Panc1 (cell line): ENCODE results near the gene MXRA5. TPM values are rescaled to one million over a fixed set of nuclear protein-coding genes. Genes with fewer than 3 reads are reported as not detected.
"Not testable (repeated sequence)": the region's sequence is repeated elsewhere in the genome, so short reads cannot be mapped to it uniquely, and the experiment has no call there.

Experiments
- ATAC-seq: fragments of 200-7000 bp; cut with Tn5 transposase; 2 replicates; pipeline ENCODE4 v1.9.1; 2020; ENCODE audit warnings: mild to moderate bottlenecking, moderate library complexity
- BruUV-seq: library from RNA; stranded (reverse); fragments of 400-500 nt; replicated peaks from 2 replicates; lab custom pipeline; 2021; lab: Mats Ljungman, UMichigan
- CTCF ChIA-PET: fragments of 300-600 bp; sonication (Branson Sonifier 250); formaldehyde crosslinking; loops from one replicate; lab custom pipeline; 2022; ENCODE audit warnings: antibody characterized with exemption; lab: Charles Lee
- POLR2A ChIA-PET: fragments of 300-600 bp; sonication (Branson Sonifier 250); formaldehyde crosslinking; loops from one replicate; lab custom pipeline; 2022; ENCODE audit warnings: antibody characterized with exemption; lab: Charles Lee
- DNase-seq: peaks from one replicate; pipeline ENCODE4 v3.0.0-alpha.2; 2010; ENCODE audit warnings: low read depth, low spot score
- H3K27ac ChIP-seq: 2 replicates; pipeline ENCODE4 v1.5.1; 2011; ENCODE audit warnings: mild to moderate bottlenecking, low read length, inconsistent platforms
- H3K27me3 ChIP-seq: fragments of 200-500 bp; sonication (Bioruptor generic); 2 replicates; pipeline ENCODE4 v1.6.0; 2014; ENCODE audit warnings: low read length, inconsistent platforms; ENCODE audit not compliant: control insufficient read depth, insufficient read depth
- H3K36me3 ChIP-seq: fragments of 200-500 bp; sonication (Bioruptor generic); 2 replicates; pipeline ENCODE4 v1.5.1; 2014; ENCODE audit warnings: inconsistent platforms, mild to moderate bottlenecking, low read length, moderate library complexity; ENCODE audit not compliant: control insufficient read depth, insufficient read depth
- H3K4me1 ChIP-seq: 2 replicates; pipeline ENCODE4 v1.5.1; 2011; ENCODE audit warnings: inconsistent platforms, mild to moderate bottlenecking, low read length, moderate library complexity; ENCODE audit not compliant: control insufficient read depth, insufficient read depth
- H3K4me3 ChIP-seq, 2 experiments: 2 replicates each; pipeline ENCODE4 v1.5.1; 2011 to 2012; ENCODE audit warnings: low read depth in 2 of 2, low read length in 2 of 2, mild to moderate bottlenecking in 2 of 2, inconsistent platforms in 1 of 2, moderate library complexity in 1 of 2
- H3K9me3 ChIP-seq: fragments of 200-500 bp; sonication (Bioruptor generic); 2 replicates; pipeline ENCODE4 v1.5.1; 2014; ENCODE audit warnings: low read depth, mild to moderate bottlenecking, inconsistent platforms, low read length, moderate library complexity; ENCODE audit not compliant: control insufficient read depth, insufficient read depth
- POLR2AphosphoS5 ChIP-seq: IDR thresholded peaks from 2 replicates; pipeline ENCODE4 v1.6.1; 2012; ENCODE audit warnings: mild to moderate bottlenecking, low read depth, low read length, moderate library complexity
- SIN3A ChIP-seq: IDR thresholded peaks from 2 replicates; pipeline ENCODE4 v1.6.1; 2012; ENCODE audit warnings: low read depth, mild to moderate bottlenecking, low read length, moderate library complexity, borderline replicate concordance; ENCODE audit not compliant: insufficient read depth
- TCF7L2 ChIP-seq: IDR thresholded peaks from 2 replicates; pipeline ENCODE4 v1.6.1; 2011; ENCODE audit warnings: mild to moderate bottlenecking, low read depth, low read length, inconsistent platforms
- in situ Hi-C: cut with HindIII; loops from 2 replicates; pipeline ENCODE4 v1.10.0; 2016; ENCODE audit warnings: low sequenced_read_pairs, low pct_unique_long_range_greater_than_20kb
- intact Hi-C: fragments of 100-400 bp; cut with micrococcal nuclease; formaldehyde crosslinking; loops from one replicate; pipeline ENCODE4 v1.10.0; 2022; ENCODE audit not compliant: unreplicated experiment
- total RNA-seq: library from RNA; stranded (reverse); gene quantifications from one replicate; pipeline ENCODE4 v1.2.1, GENCODE V29; 2021; ENCODE audit not compliant: unreplicated experiment
- TF ChIP-seq, protein P1 (sequence below): fragments of 450-650 bp; IDR thresholded peaks from 2 replicates; pipeline ENCODE4 v1.5.1; 2017; ENCODE audit warnings: mild to moderate bottlenecking
- TF ChIP-seq, protein P2 (sequence below), 2 experiments: IDR thresholded peaks; 2 replicates each; pipeline ENCODE4 v1.6.1; 2011 to 2012; ENCODE audit warnings: low read depth in 2 of 2, control low read depth in 1 of 2, low read length in 1 of 2, mild to moderate bottlenecking in 1 of 2, moderate library complexity in 1 of 2; ENCODE audit not compliant: insufficient read depth in 1 of 2

Gene MXRA5
- total RNA-seq, 1 experiment from 2014 or later, result 14.2 TPM

DNA sequence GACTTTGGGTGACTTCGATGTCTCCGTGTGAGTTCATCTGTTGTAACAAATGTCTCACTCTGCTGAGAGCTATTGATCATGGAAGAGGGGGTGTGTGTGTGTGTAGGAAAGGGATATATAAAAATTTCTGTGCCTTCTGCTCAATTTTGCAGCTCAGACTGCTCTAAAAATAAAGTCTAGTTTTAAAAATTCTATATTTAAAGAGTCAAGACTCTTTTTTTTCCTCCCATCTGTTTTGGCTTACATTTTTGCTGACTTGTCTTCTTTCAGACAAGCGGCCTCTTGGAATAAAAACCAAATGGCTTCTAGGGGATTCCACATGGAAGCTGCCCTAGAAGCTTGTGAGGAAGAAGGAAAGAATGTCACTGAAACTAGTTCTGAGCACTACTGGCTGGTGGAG lies 6.3 kb upstream of the MXRA5 start:
- H3K36me3 ChIP-seq, H3K4me1 ChIP-seq, in situ Hi-C loops, H3K9me3 ChIP-seq, BruUV-seq, DNase-seq, H3K27ac ChIP-seq, CTCF ChIA-PET, intact Hi-C loops, H3K27me3 ChIP-seq, ATAC-seq, H3K4me3 ChIP-seq, POLR2A ChIA-PET: not testable (repeated sequence)

DNA sequence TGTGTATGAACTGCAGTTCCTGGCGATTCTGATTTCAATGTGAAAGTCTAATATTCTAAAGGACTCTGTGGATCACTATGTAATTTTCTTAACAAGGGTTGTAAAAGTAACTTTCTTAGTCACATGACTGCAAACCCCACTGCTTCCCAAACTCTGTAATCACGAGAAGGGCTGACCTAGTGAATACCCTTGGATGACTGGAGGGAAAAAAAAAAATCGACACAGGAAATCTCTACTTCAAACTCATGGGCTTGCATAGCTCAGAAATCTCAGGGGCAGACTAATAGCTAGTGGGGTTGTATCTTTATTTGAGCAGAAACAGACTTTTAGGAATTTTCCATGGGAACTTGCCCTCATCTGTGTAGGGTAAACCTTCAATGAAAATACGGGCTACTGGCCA lies 4.8 kb upstream of the MXRA5 start:
- no peak for DNase-seq
- in situ Hi-C loops, result no loop called here

DNA sequence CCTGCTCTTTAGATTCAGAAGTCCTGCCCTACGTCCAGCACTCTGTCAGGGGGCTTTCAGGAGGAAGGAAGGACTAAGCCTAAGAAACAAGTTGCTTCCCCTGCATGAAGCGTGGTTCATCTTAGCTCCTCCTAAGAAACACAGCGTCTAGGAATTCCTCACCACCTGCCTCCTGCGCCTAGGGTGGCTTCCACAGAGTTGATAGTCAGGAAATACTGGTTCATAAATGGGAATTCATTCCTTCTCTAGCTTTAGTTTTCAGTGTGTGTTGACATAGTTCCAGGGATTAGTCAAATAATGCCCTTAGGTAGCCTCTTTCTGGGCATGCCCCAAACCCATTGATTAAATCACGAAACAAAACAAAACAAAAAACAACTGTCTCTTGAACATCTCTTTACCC lies 1.7 kb upstream of the MXRA5 start:
- no TSS peak for BruUV-seq
- ATAC-seq, result no peak
- no peak for DNase-seq
- CTCF ChIA-PET, result no interaction called here
- in situ Hi-C loops (no loop called here), intact Hi-C loops (no loop called here)
- no peaks in the 10 kb centered on the region for H3K36me3 ChIP-seq
- H3K27ac ChIP-seq, result no peak overlapping the region
- H3K27me3 ChIP-seq, result no peaks in the 10 kb centered on the region
- H3K4me1 ChIP-seq, result no peaks in the 10 kb centered on the region
- no peak overlapping the region for H3K4me3 ChIP-seq
- no peak for TF ChIP-seq POLR2AphosphoS5
- TF ChIP-seq, protein P1, sequence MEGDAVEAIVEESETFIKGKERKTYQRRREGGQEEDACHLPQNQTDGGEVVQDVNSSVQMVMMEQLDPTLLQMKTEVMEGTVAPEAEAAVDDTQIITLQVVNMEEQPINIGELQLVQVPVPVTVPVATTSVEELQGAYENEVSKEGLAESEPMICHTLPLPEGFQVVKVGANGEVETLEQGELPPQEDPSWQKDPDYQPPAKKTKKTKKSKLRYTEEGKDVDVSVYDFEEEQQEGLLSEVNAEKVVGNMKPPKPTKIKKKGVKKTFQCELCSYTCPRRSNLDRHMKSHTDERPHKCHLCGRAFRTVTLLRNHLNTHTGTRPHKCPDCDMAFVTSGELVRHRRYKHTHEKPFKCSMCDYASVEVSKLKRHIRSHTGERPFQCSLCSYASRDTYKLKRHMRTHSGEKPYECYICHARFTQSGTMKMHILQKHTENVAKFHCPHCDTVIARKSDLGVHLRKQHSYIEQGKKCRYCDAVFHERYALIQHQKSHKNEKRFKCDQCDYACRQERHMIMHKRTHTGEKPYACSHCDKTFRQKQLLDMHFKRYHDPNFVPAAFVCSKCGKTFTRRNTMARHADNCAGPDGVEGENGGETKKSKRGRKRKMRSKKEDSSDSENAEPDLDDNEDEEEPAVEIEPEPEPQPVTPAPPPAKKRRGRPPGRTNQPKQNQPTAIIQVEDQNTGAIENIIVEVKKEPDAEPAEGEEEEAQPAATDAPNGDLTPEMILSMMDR, result no peak
- TF ChIP-seq TCF7L2, result no peak
- TF ChIP-seq SIN3A, result no peak
- TF ChIP-seq, protein P2, sequence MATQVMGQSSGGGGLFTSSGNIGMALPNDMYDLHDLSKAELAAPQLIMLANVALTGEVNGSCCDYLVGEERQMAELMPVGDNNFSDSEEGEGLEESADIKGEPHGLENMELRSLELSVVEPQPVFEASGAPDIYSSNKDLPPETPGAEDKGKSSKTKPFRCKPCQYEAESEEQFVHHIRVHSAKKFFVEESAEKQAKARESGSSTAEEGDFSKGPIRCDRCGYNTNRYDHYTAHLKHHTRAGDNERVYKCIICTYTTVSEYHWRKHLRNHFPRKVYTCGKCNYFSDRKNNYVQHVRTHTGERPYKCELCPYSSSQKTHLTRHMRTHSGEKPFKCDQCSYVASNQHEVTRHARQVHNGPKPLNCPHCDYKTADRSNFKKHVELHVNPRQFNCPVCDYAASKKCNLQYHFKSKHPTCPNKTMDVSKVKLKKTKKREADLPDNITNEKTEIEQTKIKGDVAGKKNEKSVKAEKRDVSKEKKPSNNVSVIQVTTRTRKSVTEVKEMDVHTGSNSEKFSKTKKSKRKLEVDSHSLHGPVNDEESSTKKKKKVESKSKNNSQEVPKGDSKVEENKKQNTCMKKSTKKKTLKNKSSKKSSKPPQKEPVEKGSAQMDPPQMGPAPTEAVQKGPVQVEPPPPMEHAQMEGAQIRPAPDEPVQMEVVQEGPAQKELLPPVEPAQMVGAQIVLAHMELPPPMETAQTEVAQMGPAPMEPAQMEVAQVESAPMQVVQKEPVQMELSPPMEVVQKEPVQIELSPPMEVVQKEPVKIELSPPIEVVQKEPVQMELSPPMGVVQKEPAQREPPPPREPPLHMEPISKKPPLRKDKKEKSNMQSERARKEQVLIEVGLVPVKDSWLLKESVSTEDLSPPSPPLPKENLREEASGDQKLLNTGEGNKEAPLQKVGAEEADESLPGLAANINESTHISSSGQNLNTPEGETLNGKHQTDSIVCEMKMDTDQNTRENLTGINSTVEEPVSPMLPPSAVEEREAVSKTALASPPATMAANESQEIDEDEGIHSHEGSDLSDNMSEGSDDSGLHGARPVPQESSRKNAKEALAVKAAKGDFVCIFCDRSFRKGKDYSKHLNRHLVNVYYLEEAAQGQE (IDR thresholded peaks at IDR 0.05; ENCODE audit: insufficient read depth in 1 of 2, low read depth in 2 of 2, low read length in 1 of 2), result no peak
- POLR2A ChIA-PET, result no interaction called here
- H3K9me3 ChIP-seq, result no peaks in the 10 kb centered on the region

More for the DNA sequence above, 4.8 kb upstream of the MXRA5 start:
- intact Hi-C loops, result no loop called here
- no peak for ATAC-seq
- H3K36me3 ChIP-seq, result no peaks in the 10 kb centered on the region
- TF ChIP-seq SIN3A (no peak), TCF7L2 (no peak), POLR2AphosphoS5 (no peak)
- TF ChIP-seq, protein P2 (IDR thresholded peaks at IDR 0.05; ENCODE audit: insufficient read depth in 1 of 2, low read depth in 2 of 2, low read length in 1 of 2), result no peak
- TF ChIP-seq, protein P1, result no peak
- no peaks in the 10 kb centered on the region for H3K27me3 ChIP-seq
- H3K4me1 ChIP-seq, result no peaks in the 10 kb centered on the region
- ChIA-PET POLR2A (no interaction called here), CTCF (no interaction called here)
- no peaks in the 10 kb centered on the region for H3K9me3 ChIP-seq
- H3K4me3 ChIP-seq, result no peak overlapping the region
- BruUV-seq, result no TSS peak
- H3K27ac ChIP-seq, result no peak overlapping the region
